Measurements from ENCODE around the gene LTBP1. TPM values are rescaled to one million over a fixed set of nuclear protein-coding genes. Genes with fewer than 3 reads are reported as not detected.

LTBP1 gene
- total RNA-seq, 2 donors from 2014 or later = 25.9 to 99.8 TPM

DNA sequence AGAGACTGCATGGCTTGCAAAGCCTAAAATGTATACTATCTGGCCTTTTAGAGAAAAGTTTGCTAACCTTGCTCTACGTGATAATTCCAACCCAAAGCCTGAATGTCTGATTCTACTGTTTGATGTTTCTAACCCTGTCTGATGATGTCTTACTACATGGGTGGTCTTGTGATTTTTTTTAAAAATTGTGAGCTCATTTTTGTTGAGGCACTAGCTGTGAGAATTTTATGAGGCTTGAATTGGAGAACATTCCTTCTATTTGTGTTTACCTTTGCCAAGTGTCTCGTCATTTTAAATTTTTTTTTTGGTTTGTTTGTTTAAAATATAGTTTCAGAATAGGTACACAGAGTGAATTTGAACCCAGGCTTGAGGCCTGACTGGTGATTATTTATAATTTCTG lies 15.2 kb upstream of the LTBP1 start:
- no peaks in the 10 kb centered on the region for H3K27me3 ChIP-seq (replicated peaks; ENCODE audit: insufficient read depth)
- WGBS = 41% methylated on average over 2 of the region's 2 CpGs
- no peak overlapping the region for H3K4me3 ChIP-seq
- H3K4me1 ChIP-seq (replicated peaks) = no peaks in the 10 kb centered on the region
- no peak overlapping the region for H3K27ac ChIP-seq
- no peaks in the 10 kb centered on the region for H3K9me3 ChIP-seq
- intact Hi-C loops (cut with DNase I) = no loop called here
- DNase-seq (ENCODE audit: low spot score) = no peak
- TF ChIP-seq, protein P1, sequence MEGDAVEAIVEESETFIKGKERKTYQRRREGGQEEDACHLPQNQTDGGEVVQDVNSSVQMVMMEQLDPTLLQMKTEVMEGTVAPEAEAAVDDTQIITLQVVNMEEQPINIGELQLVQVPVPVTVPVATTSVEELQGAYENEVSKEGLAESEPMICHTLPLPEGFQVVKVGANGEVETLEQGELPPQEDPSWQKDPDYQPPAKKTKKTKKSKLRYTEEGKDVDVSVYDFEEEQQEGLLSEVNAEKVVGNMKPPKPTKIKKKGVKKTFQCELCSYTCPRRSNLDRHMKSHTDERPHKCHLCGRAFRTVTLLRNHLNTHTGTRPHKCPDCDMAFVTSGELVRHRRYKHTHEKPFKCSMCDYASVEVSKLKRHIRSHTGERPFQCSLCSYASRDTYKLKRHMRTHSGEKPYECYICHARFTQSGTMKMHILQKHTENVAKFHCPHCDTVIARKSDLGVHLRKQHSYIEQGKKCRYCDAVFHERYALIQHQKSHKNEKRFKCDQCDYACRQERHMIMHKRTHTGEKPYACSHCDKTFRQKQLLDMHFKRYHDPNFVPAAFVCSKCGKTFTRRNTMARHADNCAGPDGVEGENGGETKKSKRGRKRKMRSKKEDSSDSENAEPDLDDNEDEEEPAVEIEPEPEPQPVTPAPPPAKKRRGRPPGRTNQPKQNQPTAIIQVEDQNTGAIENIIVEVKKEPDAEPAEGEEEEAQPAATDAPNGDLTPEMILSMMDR (IDR thresholded peaks at IDR 0.05) = no peak
- TF ChIP-seq POLR2A (IDR thresholded peaks at IDR 0.05) (no peak), POLR2AphosphoS5 (IDR thresholded peaks at IDR 0.05) (no peak)
- no peaks in the 10 kb centered on the region for H3K36me3 ChIP-seq

DNA sequence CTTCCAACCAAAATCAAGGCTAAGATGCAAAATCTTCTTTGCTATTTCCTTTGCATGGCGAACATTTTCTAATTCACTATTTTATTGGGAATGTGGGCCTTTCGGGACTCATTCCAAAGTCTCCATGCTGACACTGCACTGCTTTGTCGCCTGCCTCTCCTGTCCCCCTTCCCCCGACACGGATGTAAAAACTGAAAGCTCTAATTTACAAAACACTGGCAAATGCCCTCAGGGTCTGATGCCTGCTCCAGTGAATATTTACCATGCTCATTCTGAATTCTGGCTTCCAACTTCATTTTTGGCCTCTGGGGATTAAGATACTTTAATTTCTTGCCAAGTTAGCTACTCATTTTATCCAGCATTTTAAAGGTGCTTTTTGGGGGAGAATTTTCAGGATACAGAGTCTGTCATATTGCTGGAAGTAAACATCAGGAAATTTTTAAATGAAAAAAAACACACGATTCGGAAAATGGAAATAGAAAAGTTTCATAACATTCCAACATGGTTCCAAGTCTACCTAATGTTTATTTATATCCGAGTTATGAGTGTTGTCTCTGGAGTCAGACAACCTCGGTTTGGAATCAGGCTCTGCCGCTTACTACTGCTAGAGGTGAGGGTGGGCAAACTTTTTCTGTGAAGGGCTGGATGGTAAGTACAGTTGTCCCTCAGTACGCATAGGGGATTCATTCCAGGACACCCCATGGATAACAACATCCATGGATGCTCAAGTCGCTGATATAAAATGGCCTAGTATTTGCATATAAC lies 14.6 kb upstream of the LTBP1 start:
- H3K36me3 ChIP-seq = no peaks in the 10 kb centered on the region
- no peaks in the 10 kb centered on the region for H3K27me3 ChIP-seq (replicated peaks; ENCODE audit: insufficient read depth)
- TF ChIP-seq, protein P1 (IDR thresholded peaks at IDR 0.05) = no peak
- 49% methylated on average over 12 of the region's 12 CpGs for WGBS
- H3K4me1 ChIP-seq (replicated peaks) = no peaks in the 10 kb centered on the region
- DNase-seq (ENCODE audit: low spot score) = no peak
- H3K4me3 ChIP-seq = no peak overlapping the region
- H3K27ac ChIP-seq = no peak overlapping the region
- intact Hi-C loops (cut with DNase I) = no loop called here
- H3K9me3 ChIP-seq = no peaks in the 10 kb centered on the region

DNA sequence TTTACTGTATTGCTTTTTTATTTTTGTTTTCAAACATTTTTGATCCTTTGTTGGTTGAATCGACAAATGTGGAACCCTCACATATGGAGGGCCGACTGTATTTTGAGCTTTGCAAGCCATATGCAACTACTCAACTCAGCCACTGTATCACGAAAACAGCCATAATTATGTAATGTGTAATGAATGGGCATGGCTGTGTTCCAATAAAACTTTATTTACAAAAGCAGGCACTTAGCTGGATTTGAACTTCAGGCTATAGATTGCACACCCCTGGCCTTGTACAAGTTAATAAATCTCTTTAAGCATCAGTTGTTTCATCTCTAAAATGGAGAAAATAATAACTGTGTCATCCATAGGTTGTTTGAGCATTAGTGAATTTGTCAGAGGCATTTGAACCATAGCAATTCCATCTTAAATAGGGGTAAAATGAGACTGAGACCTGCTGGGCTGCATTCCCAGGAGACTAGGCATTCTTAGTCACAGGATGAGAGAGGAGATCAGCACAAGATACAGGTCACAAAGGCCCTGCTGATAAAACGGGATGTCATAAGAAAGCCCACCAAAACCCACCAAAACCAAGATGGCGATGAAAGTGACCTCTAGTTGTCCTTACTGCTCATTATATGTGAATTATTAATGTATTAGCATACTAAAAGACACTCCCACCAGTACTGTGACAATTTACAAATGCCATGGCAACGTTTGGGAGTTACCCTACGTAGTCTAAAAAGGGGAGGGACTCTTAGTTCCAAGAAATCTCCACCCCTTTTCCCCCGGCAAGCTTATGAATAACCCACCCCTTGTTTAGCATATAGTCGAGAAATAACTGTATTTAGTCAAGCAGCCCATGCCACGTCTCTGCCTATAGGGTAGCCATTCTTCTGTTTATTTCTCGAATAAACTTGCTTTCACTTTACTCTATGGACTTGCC lies 13.7 kb upstream of the LTBP1 start:
- no peak for TF ChIP-seq POLR2A (IDR thresholded peaks at IDR 0.05)
- TF ChIP-seq, protein P1 (IDR thresholded peaks at IDR 0.05) = no peak
- TF ChIP-seq POLR2AphosphoS5 (IDR thresholded peaks at IDR 0.05) = no peak
- Histone ChIP-seq H3K4me3 (no peak overlapping the region), H3K36me3 (no peaks in the 10 kb centered on the region), H3K9me3 (no peaks in the 10 kb centered on the region), H3K27me3 (replicated peaks; ENCODE audit: insufficient read depth) (no peaks in the 10 kb centered on the region), H3K27ac (no peak overlapping the region), H3K4me1 (replicated peaks) (no peaks in the 10 kb centered on the region)
- 89% methylated on average over 11 of the region's 11 CpGs for WGBS
- DNase-seq (ENCODE audit: low spot score) = no peak
- intact Hi-C loops (cut with DNase I) = no loop called here

DNA sequence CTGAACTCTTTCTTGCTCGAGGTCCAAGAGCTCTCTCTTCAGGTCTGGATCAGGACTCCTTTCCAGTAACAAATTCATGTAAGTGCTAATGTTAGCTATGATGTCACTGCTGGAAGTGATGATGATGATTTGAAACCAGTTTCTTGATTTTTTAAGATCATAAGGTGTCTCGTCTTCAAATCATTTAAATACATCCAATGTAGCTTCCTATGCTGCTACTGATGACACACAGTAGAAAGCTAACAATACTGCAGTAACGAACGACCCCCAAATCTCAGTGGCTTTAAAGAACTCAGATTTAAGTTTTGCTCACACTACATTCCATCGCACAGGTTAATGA lies 13.0 kb upstream of the LTBP1 start:
- no peak overlapping the region for H3K27ac ChIP-seq
- DNase-seq (ENCODE audit: low spot score) = no peak
- no peak for TF ChIP-seq POLR2A (IDR thresholded peaks at IDR 0.05)
- TF ChIP-seq POLR2AphosphoS5 (IDR thresholded peaks at IDR 0.05) = no peak
- TF ChIP-seq, protein P1 (IDR thresholded peaks at IDR 0.05) = no peak
- 93% methylated on average over 5 of the region's 5 CpGs for WGBS
- no peak overlapping the region for H3K4me3 ChIP-seq
- H3K4me1 ChIP-seq (replicated peaks) = no peaks in the 10 kb centered on the region
- H3K27me3 ChIP-seq (replicated peaks; ENCODE audit: insufficient read depth) = no peaks in the 10 kb centered on the region
- H3K9me3 ChIP-seq = no peaks in the 10 kb centered on the region
- H3K36me3 ChIP-seq = no peaks in the 10 kb centered on the region
- intact Hi-C loops (cut with DNase I) = no loop called here
